GM23248 (cell line): ENCODE measurements around the gene CDC42EP5.

Experiments
- EZH2 ChIP-seq: fragments of 200-600 bp; sonication (generic); IDR thresholded peaks from 2 replicates; pipeline ENCODE4 v1.6.1; 2018; ENCODE audit warnings: antibody characterized with exemption, mild to moderate bottlenecking; ENCODE audit not compliant: insufficient read depth, poor library complexity, severe bottlenecking
- EZH2phosphoT487 ChIP-seq: fragments of 200-600 bp; sonication (generic); IDR thresholded peaks from 2 replicates; pipeline ENCODE4 v1.6.1; 2018; ENCODE audit warnings: antibody characterized with exemption, moderate library complexity, mild to moderate bottlenecking, low read depth; ENCODE audit not compliant: insufficient read depth

DNA sequence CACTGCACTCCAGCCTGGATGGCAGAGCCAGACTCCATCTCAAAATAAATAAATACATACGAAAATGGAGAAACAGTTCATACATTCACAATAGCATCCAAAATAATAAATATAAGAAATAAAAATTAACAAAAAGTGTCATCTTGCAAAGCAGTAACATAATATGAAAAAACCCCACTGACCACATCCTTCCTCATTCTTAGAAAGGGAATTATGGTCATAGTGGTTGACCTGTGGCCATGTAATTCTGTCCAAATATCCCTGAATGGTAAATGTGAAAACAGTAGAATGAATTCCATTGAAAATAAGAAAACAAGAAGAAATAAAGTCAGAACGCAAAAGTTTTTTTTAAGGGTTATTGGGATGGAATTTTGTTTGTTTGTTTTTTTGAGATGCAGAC, 7.0 kb upstream of the CDC42EP5 start:
- no peak for TF ChIP-seq EZH2
- TF ChIP-seq EZH2phosphoT487: no peak
